ENCODE results near the gene TPD52L1. TPM values are rescaled to one million over a fixed set of nuclear protein-coding genes. Genes with fewer than 3 reads are reported as not detected.
"Not testable (repeated sequence)": the region's sequence is repeated elsewhere in the genome, so short reads cannot be mapped to it uniquely, and the experiment has no call there.

The TPD52L1 gene
- total RNA-seq, 1 donor from 2014 or later = 48.0 TPM

- no peak for TF ChIP-seq CTCF (IDR thresholded peaks at IDR 0.05)
- Mint-ChIP-seq H3K4me3 (ENCODE audit: unreplicated experiment) (no peak overlapping the region), H3K27ac (ENCODE audit: unreplicated experiment) (no peak overlapping the region), H3K27me3 (ENCODE audit: low read depth) (no peaks in the 10 kb centered on the region), H3K9me3 (ENCODE audit: low read depth) (peaks cover 6% of the 10 kb centered on the region), H3K4me1 (ENCODE audit: low read depth) (peaks cover 10% of the 10 kb centered on the region), H3K36me3 (ENCODE audit: low read depth) (peaks cover 52% of the 10 kb centered on the region)
- no peak for DNase-seq (ENCODE audit: low spot score)
Observed at GRCh38 chr6:125277838-125278237, 124.3 kb downstream of the TPD52L1 start.

GRCh38 chr6:125279961-125280360 is 126.4 kb downstream of the TPD52L1 start:
- Mint-ChIP-seq H3K36me3 (ENCODE audit: low read depth) (peaks cover 61% of the 10 kb centered on the region), H3K4me1 (ENCODE audit: low read depth) (peaks cover 10% of the 10 kb centered on the region), H3K27me3 (ENCODE audit: low read depth) (no peaks in the 10 kb centered on the region), H3K27ac (ENCODE audit: unreplicated experiment) (no peak overlapping the region), H3K9me3 (ENCODE audit: low read depth) (peaks cover 8% of the 10 kb centered on the region), H3K4me3 (ENCODE audit: unreplicated experiment) (no peak overlapping the region)
- no peak for DNase-seq (ENCODE audit: low spot score)
- no peak for TF ChIP-seq CTCF (IDR thresholded peaks at IDR 0.05)

- H3K27ac Mint-ChIP-seq (ENCODE audit: unreplicated experiment) = not testable (repeated sequence)
Observed at GRCh38 chr6:125280370-125281035, 126.9 kb downstream of the TPD52L1 start.

GRCh38 chr6:125282470-125282869 is 128.9 kb downstream of the TPD52L1 start:
- H3K27ac Mint-ChIP-seq (ENCODE audit: unreplicated experiment); H3K27me3 Mint-ChIP-seq (ENCODE audit: low read depth); H3K4me3 Mint-ChIP-seq (ENCODE audit: unreplicated experiment); DNase-seq (ENCODE audit: low spot score): not testable (repeated sequence)
- H3K9me3 Mint-ChIP-seq (ENCODE audit: low read depth) = peaks cover 16% of the 10 kb centered on the region
- H3K36me3 Mint-ChIP-seq (ENCODE audit: low read depth) = peaks cover 64% of the 10 kb centered on the region
- peaks cover 14% of the 10 kb centered on the region for H3K4me1 Mint-ChIP-seq (ENCODE audit: low read depth)

More at GRCh38 chr6:125280370-125281035, 126.9 kb downstream of the TPD52L1 start:
- Mint-ChIP-seq H3K4me1 (ENCODE audit: low read depth) (peaks cover 10% of the 10 kb centered on the region), H3K36me3 (ENCODE audit: low read depth) (peaks cover 62% of the 10 kb centered on the region), H3K9me3 (ENCODE audit: low read depth) (peaks cover 12% of the 10 kb centered on the region)
- not testable (repeated sequence) for H3K4me3 Mint-ChIP-seq (ENCODE audit: unreplicated experiment); H3K27me3 Mint-ChIP-seq (ENCODE audit: low read depth); DNase-seq (ENCODE audit: low spot score)

GRCh38 chr6:125285353-125285752 is 131.8 kb downstream of the TPD52L1 start:
- TF ChIP-seq CTCF (IDR thresholded peaks at IDR 0.05) = no peak
- H3K27me3 Mint-ChIP-seq (ENCODE audit: low read depth) = no peaks in the 10 kb centered on the region
- no peak overlapping the region for H3K4me3 Mint-ChIP-seq (ENCODE audit: unreplicated experiment)
- peaks cover 4% of the 10 kb centered on the region for H3K4me1 Mint-ChIP-seq (ENCODE audit: low read depth)
- H3K9me3 Mint-ChIP-seq (ENCODE audit: low read depth) = peaks cover 22% of the 10 kb centered on the region
- no peak overlapping the region for H3K27ac Mint-ChIP-seq (ENCODE audit: unreplicated experiment)
- peaks cover 67% of the 10 kb centered on the region for H3K36me3 Mint-ChIP-seq (ENCODE audit: low read depth)
- no peak for DNase-seq (ENCODE audit: low spot score)

- H3K27ac Mint-ChIP-seq (ENCODE audit: unreplicated experiment) = peak overlapping the region; percentile 53
- H3K9me3 Mint-ChIP-seq (ENCODE audit: low read depth) = peaks cover 22% of the 10 kb centered on the region
- no peak overlapping the region for H3K4me3 Mint-ChIP-seq (ENCODE audit: unreplicated experiment)
- no peak for TF ChIP-seq CTCF (IDR thresholded peaks at IDR 0.05)
- no peak for DNase-seq (ENCODE audit: low spot score)
- no peaks in the 10 kb centered on the region for H3K27me3 Mint-ChIP-seq (ENCODE audit: low read depth)
- H3K36me3 Mint-ChIP-seq (ENCODE audit: low read depth) = peaks cover 63% of the 10 kb centered on the region
- peaks cover 4% of the 10 kb centered on the region for H3K4me1 Mint-ChIP-seq (ENCODE audit: low read depth)
Observed at GRCh38 chr6:125285936-125286335, 132.4 kb downstream of the TPD52L1 start.

All from chondrocyte (in vitro differentiated cells).